Astrocyte (in vitro differentiated cells and primary cell): ENCODE data around the gene DSE. TPM values are rescaled to one million over a fixed set of nuclear protein-coding genes. Genes with fewer than 3 reads are reported as not detected.

Experiments
- DNase-seq: peaks from one replicate; pipeline ENCODE4 v3.0.0-alpha.2; 2010; ENCODE audit warnings: low read depth
- FAIRE-seq: peaks from 2 replicates; lab custom pipeline; 2011; peaks lifted over from hg19 to GRCh38; lab: Jason Lieb, UNC
- H2AFZ ChIP-seq: 2 replicates; pipeline ENCODE4 v1.6.0; 2012; ENCODE audit warnings: low read depth, low read length, inconsistent platforms
- H3K27ac ChIP-seq: 2 replicates; pipeline ENCODE4 v1.5.1; 2011; ENCODE audit warnings: low read depth, low read length, inconsistent platforms
- H3K27me3 ChIP-seq: 2 replicates; pipeline ENCODE4 v1.6.0; 2011; ENCODE audit warnings: low read length, inconsistent platforms; ENCODE audit not compliant: insufficient read depth
- H3K36me3 ChIP-seq: 2 replicates; pipeline ENCODE4 v1.5.1; 2011; ENCODE audit warnings: low read length, inconsistent platforms; ENCODE audit not compliant: insufficient read depth
- H3K4me1 ChIP-seq: 2 replicates; pipeline ENCODE4 v1.5.1; 2011; ENCODE audit warnings: low read length, inconsistent platforms; ENCODE audit not compliant: insufficient read depth
- H3K4me2 ChIP-seq: 2 replicates; pipeline ENCODE4 v1.6.0; 2012; ENCODE audit warnings: low read length, inconsistent platforms
- H3K4me3 ChIP-seq: 2 replicates; pipeline ENCODE4 v1.5.1; 2011; ENCODE audit warnings: low read depth, mild to moderate bottlenecking, low read length, inconsistent platforms; ENCODE audit not compliant: insufficient read depth
- H3K79me2 ChIP-seq: 2 replicates; pipeline ENCODE4 v1.6.0; 2012; ENCODE audit warnings: mild to moderate bottlenecking, low read length, inconsistent platforms; ENCODE audit not compliant: insufficient read depth
- H3K9ac ChIP-seq: 2 replicates; pipeline ENCODE4 v1.6.0; 2012; ENCODE audit warnings: mild to moderate bottlenecking, low read length, inconsistent platforms
- H3K9me3 ChIP-seq: 2 replicates; pipeline ENCODE4 v1.5.1; 2012; ENCODE audit warnings: low read depth, mild to moderate bottlenecking, low read length, inconsistent platforms; ENCODE audit not compliant: insufficient read depth
- H4K20me1 ChIP-seq: 2 replicates; pipeline ENCODE4 v1.6.0; 2012; ENCODE audit warnings: low read length, inconsistent platforms; ENCODE audit not compliant: insufficient read depth
- H3K27ac Mint-ChIP-seq: one replicate; pipeline ENCODE4 v1.8.0; 2021; ENCODE audit warnings: mild to moderate bottlenecking, mixed read lengths; ENCODE audit not compliant: unreplicated experiment
- H3K27me3 Mint-ChIP-seq: one replicate; pipeline ENCODE4 v1.8.0; 2021; ENCODE audit warnings: low read depth, mixed read lengths; ENCODE audit not compliant: unreplicated experiment
- H3K36me3 Mint-ChIP-seq: one replicate; pipeline ENCODE4 v1.8.0; 2021; ENCODE audit warnings: low read depth, mixed read lengths; ENCODE audit not compliant: unreplicated experiment
- H3K4me1 Mint-ChIP-seq: one replicate; pipeline ENCODE4 v1.8.0; 2021; ENCODE audit warnings: low read depth, mixed read lengths; ENCODE audit not compliant: unreplicated experiment
- H3K4me3 Mint-ChIP-seq: one replicate; pipeline ENCODE4 v1.8.0; 2021; ENCODE audit warnings: mild to moderate bottlenecking, moderate library complexity, mixed read lengths; ENCODE audit not compliant: unreplicated experiment
- H3K9me3 Mint-ChIP-seq: one replicate; pipeline ENCODE4 v1.8.0; 2021; ENCODE audit warnings: mild to moderate bottlenecking, mixed read lengths; ENCODE audit not compliant: unreplicated experiment
- CTCF ChIP-seq: IDR thresholded peaks from 2 replicates; pipeline ENCODE4 v1.5.1; 2011; ENCODE audit warnings: low read depth, mild to moderate bottlenecking, inconsistent platforms, low read length, moderate library complexity; ENCODE audit not compliant: insufficient read depth
- EZH2 ChIP-seq: IDR thresholded peaks from 2 replicates; pipeline ENCODE4 v1.6.1; 2012; ENCODE audit warnings: mild to moderate bottlenecking, low read length, inconsistent platforms; ENCODE audit not compliant: insufficient read depth
- total RNA-seq: library from RNA; stranded (reverse); gene quantifications from 2 replicates; pipeline ENCODE4 v1.2.1, GENCODE V29; 2021

DSE gene
- total RNA-seq, 1 donor from 2014 or later = 83.2 TPM

- H3K27ac Mint-ChIP-seq = no peak overlapping the region
- no peak overlapping the region for H3K4me2 ChIP-seq
- no peaks in the 10 kb centered on the region for H3K9me3 Mint-ChIP-seq
- peaks cover 29% of the 10 kb centered on the region for H3K36me3 ChIP-seq
- H3K4me1 ChIP-seq = peaks cover 8% of the 10 kb centered on the region
- TF ChIP-seq EZH2 = no peak
- TF ChIP-seq CTCF = no peak
- no peaks in the 10 kb centered on the region for H3K9me3 ChIP-seq
- H3K4me3 Mint-ChIP-seq = no peak overlapping the region
- peaks cover 5% of the 10 kb centered on the region for H3K4me1 Mint-ChIP-seq
- H3K36me3 Mint-ChIP-seq = peaks cover 17% of the 10 kb centered on the region
- H2AFZ ChIP-seq = no peak overlapping the region
- H3K27me3 Mint-ChIP-seq = no peaks in the 10 kb centered on the region
- FAIRE-seq (no peak), DNase-seq (no peak)
- no peak overlapping the region for H3K4me3 ChIP-seq
- no peaks in the 10 kb centered on the region for H4K20me1 ChIP-seq
- no peak overlapping the region for H3K27ac ChIP-seq
- no peaks in the 10 kb centered on the region for H3K79me2 ChIP-seq
- H3K9ac ChIP-seq = no peak overlapping the region
- no peaks in the 10 kb centered on the region for H3K27me3 ChIP-seq
These were observed 63.4 kb downstream of the DSE start for GRCh38 chr6:116434056-116434725.

GRCh38 chr6:116436586-116436985 lies 65.8 kb downstream of the DSE start:
- Histone ChIP-seq H4K20me1 (no peaks in the 10 kb centered on the region), H3K27ac (no peak overlapping the region), H3K27me3 (no peaks in the 10 kb centered on the region), H3K9me3 (no peaks in the 10 kb centered on the region), H3K4me3 (no peak overlapping the region), H3K36me3 (peaks cover 23% of the 10 kb centered on the region), H3K4me1 (peaks cover 12% of the 10 kb centered on the region), H2AFZ (no peak overlapping the region), H3K4me2 (no peak overlapping the region), H3K79me2 (no peaks in the 10 kb centered on the region), H3K9ac (no peak overlapping the region)
- Mint-ChIP-seq H3K4me1 (peaks cover 11% of the 10 kb centered on the region), H3K36me3 (peaks cover 12% of the 10 kb centered on the region), H3K27ac (no peak overlapping the region), H3K27me3 (no peaks in the 10 kb centered on the region), H3K9me3 (no peaks in the 10 kb centered on the region), H3K4me3 (no peak overlapping the region)
- FAIRE-seq (no peak), DNase-seq (no peak)
- TF ChIP-seq EZH2 = no peak
- no peak for TF ChIP-seq CTCF

GRCh38 chr6:116437656-116438055 lies 66.9 kb downstream of the DSE start:
- Histone ChIP-seq H3K27ac (no peak overlapping the region), H3K79me2 (no peaks in the 10 kb centered on the region), H3K36me3 (peaks cover 18% of the 10 kb centered on the region), H2AFZ (no peak overlapping the region), H3K27me3 (no peaks in the 10 kb centered on the region), H3K9me3 (no peaks in the 10 kb centered on the region), H3K4me3 (no peak overlapping the region), H3K4me2 (no peak overlapping the region), H3K9ac (no peak overlapping the region), H3K4me1 (peaks cover 12% of the 10 kb centered on the region), H4K20me1 (no peaks in the 10 kb centered on the region)
- DNase-seq (no peak), FAIRE-seq (no peak)
- H3K27ac Mint-ChIP-seq = no peak overlapping the region
- TF ChIP-seq CTCF (no peak), EZH2 (no peak)
- H3K4me1 Mint-ChIP-seq = peaks cover 20% of the 10 kb centered on the region
- H3K27me3 Mint-ChIP-seq = no peaks in the 10 kb centered on the region
- no peak overlapping the region for H3K4me3 Mint-ChIP-seq
- H3K36me3 Mint-ChIP-seq = peaks cover 10% of the 10 kb centered on the region
- no peaks in the 10 kb centered on the region for H3K9me3 Mint-ChIP-seq
